HTERT RPE-1 (cell line): ENCODE measurements around the gene DOCK3.
"Not testable (repeated sequence)": the region's sequence is repeated elsewhere in the genome, so short reads cannot be mapped to it uniquely, and the experiment has no call there.

Source experiments
- in situ Hi-C: fragments of 300-500 bp; cut with MboI; formaldehyde crosslinking; loops from 4 replicates; pipeline ENCODE4 v1.14.3; 2020; ENCODE audit warnings: low sequenced_read_pairs

Gene DOCK3

DNA sequence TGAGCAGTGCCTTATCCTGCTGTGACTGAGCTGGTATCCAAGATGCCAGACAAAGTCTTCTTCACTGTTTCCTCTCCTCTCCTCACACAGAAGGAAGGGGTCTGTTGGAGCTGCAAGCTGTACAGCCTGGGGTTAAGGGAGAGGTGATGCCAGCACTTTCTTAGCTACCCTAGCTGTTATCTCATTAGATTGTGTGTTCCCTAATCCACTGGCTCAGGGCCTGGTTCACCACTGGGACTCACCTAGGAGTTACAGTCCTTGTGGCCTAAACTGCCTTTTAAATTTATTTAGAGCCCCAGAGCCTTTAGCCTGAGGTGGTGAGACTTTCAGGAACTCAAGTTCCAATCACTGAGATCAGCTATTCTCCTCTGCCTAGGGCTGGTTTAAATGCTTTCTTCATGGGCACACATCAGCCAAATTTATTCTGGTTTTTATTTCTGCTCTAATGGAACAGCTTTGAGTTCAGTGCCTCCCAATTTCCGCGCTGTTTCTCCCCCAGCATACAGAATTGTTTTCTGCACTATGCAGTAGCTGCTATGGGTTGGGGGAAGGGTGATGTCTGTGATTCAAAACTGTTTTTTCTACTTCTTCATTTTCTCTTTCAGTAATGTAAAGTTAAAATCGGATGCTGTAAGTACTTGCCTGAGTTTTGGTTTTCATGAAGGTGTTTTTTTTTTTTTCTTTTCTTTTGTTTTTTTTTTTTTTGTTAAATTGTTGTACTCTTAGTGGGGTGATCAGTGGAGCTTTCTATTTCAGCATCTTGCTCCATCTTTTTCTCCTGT lies 198.8 kb downstream of the DOCK3 start:
- in situ Hi-C loops: no loop called here

DNA sequence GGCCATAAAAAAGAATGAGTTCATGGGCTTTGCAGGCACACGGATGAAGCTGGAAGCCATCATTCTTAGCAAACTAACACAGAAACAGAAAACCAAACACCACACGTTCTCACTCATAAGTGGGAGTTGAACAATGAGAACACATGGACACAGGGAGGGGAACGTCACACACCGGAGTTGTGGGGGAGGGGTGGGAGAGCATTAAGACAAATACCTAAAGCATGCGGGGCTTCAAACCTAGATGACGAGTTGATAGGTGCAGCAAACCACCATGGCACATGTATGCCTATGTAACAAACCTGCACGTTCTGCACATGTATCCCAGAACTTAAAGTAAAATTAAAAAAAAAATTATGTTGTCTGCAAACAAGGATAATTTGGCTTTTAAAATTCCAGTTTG lies 200.1 kb downstream of the DOCK3 start:
- in situ Hi-C loops: not testable (repeated sequence)

DNA sequence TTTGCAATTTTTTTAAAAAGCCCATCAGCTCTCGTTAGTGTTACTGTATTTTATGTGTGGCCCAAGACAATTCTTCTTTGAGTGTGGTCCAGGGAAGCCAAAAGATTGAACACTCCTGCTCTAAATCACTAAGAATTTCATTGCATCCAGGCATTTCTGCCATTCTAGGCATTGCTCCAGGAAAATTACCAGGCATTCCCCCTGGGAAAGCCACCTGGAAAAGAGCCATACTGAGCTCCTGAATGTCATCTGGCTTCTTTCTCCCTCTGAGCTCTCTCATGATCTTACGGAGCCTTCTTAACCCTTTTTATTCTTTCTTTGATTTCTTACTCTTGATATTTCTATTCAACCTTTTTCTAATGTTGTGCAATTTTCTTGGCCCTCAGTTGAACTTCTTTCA lies 202.2 kb downstream of the DOCK3 start:
- in situ Hi-C loops: no loop called here

- in situ Hi-C loops: not testable (repeated sequence)
Observed at GRCh38 chr3:50882733-50883132, 208.0 kb downstream of the DOCK3 start.

DNA sequence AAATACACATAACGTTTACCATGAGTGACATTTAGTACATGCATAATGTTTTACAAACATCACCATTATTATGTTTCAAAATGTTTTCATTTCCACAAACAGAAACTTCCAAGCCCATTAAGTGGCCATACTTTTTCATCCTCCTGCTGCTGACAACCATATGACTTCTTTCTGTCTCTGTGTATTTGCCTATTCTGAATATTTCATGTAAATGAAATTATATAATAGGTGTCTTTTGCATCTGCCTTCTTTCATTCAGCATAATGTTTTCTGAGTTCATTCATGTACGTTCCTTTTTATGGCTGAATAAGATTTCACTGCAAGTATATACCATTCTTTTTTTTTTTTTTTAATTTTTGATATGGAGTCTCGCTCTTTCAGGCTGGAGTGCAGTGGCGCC lies 209.0 kb downstream of the DOCK3 start:
- in situ Hi-C loops: no loop called here

DNA sequence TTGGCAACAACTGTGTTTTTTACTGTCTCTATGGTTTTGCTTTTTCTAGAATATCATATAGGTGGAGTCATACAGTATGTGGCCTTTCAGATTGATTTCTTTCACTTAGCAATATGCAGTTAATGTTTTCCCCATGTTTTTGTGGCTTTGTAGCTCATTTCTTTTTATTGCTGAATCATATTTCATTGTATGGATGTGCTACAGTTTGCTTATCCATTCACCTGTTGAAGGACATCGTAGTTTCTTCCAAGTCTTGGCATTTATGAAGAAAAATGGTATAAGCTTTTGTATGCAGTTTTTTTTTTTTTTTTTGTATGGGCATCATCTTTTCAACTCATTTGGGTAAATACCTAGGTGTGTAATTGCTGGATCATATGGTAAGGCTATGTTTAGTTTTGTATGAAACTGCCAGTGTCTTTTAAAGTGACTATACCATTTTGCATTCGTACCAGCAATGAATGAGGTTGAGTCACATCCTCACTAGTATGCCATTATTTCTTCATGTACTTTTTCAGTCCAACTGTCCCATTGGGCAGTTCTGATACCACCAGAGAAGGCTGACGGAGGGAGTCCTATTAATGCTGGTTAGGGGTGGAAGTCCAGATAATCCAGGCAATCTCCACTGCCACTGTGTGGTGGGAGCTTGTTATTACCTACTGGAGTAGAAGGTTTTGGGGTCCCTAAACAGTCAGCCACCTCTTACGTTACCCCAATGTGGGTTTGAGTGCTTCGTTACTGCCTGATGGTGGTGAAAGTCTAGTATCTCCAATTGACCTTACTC lies 210.5 kb downstream of the DOCK3 start:
- in situ Hi-C loops: no loop called here

- in situ Hi-C loops: no loop called here
Observed at GRCh38 chr3:50890688-50891344, 216.1 kb downstream of the DOCK3 start.

DNA sequence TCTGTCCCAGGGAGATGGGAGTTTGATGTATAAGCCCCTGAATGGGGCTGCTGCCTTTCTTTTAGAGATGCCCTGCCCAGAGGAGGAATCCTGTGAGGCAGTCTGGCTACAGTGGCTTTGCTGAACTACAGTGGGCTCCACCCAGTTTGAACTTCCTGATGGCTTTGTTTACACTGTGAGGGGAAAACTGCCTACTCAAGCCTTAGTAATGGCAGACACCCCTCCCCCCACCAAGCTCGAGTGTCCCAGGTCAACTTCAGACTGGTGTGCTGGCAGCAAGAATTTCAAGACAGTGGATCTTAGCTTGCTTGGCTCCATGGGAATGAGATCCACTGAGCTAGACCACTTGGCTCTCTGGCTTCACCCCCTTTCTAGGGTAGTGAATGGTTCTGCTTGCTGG lies 226.4 kb downstream of the DOCK3 start:
- in situ Hi-C loops: not testable (repeated sequence)

DNA sequence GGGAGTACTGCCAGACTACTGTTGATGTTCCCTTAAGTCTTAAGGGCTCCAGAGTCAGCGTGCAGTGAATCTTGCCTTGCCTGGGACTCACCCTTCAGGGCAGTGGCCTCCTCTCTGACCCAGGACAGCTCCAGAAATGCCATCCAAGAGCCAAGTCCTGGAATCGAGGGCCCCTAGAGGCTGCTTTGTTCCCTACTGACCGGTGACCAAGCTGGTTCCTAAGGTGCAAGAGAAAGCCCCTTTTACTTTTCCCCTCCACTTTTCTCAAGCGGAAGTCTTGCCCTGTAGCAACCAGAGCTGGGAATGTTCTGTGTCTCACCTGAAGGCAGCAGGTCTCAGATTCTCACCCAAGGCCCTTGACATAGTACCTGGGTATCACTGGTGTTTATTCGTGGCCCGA lies 238.0 kb downstream of the DOCK3 start:
- in situ Hi-C loops: no loop called here

- in situ Hi-C loops: no loop called here
Observed at GRCh38 chr3:50913260-50913659, 238.5 kb downstream of the DOCK3 start.

GRCh38 chr3:50922071-50922470 lies 247.3 kb downstream of the DOCK3 start:
- in situ Hi-C loops: not testable (repeated sequence)

GRCh38 chr3:50923955-50924354 lies 249.2 kb downstream of the DOCK3 start:
- in situ Hi-C loops: no loop called here

GRCh38 chr3:50924638-50925037 lies 249.9 kb downstream of the DOCK3 start:
- in situ Hi-C loops: no loop called here

DNA sequence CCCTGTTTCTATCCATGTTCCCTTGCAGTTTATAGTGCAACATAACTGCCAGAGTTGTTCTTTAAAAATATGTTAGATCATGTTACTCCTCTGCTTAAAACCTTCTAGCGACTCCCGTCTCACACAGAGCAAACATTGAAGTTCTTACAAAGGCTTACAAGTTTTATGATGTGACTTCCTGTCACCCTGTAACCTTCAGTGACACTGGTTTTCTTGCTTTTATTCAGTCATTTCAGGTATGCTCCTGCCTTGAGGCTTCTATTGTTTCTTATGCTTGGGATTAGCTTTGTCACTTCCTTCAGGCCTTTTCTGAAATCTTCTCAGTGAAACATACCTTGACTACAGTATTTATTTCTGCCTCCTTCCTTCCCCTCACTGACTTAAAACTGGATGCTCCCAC lies 252.1 kb downstream of the DOCK3 start:
- in situ Hi-C loops: no loop called here

DNA sequence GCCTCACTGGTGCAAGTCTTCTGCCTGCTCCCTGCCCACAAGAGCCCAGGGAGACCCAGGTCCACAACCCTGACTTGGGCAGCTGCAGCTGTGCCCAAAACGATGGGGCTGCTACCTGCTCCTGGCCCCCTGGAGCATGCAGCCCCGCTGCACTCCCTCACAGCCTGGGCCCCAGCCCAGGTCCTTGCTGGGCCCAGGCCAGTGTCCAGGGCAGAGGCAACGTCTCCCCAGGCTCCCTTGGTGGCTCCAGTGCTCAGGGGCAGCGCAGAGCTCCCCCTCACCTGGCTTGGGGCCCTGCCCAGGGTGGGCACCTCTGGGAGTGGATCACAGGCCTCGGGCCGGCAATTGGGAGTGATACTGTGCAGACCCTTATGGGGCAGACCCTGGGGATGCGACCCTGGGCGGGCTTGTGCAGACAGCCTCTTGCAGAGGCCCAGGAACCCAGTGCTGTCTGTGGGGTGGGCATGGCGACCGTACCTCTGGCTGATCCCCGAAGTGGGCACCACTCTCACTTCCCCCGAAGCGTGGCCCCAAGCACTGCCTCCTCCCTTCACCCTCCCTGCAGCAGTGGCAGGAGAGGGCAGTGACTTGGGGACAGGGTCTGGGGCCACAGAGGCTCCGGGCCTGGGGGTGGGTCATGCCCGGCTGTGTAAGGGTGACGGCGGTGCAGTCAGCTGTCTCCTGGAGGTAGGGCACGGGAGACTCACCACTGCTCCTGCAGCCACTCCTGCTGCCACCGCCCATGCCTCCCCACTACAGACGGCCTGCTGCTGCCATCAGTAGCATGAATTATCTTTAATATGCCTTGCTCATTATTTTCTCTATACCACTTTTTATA lies 255.9 kb downstream of the DOCK3 start:
- in situ Hi-C loops: no loop called here

- in situ Hi-C loops: not testable (repeated sequence)
Observed at GRCh38 chr3:50932918-50933317, 258.2 kb downstream of the DOCK3 start.

- in situ Hi-C loops: no loop called here
Observed at GRCh38 chr3:50936389-50936788, 261.7 kb downstream of the DOCK3 start.

GRCh38 chr3:50947419-50947818 lies 272.7 kb downstream of the DOCK3 start:
- in situ Hi-C loops: no loop called here

GRCh38 chr3:50950591-50950990 lies 275.9 kb downstream of the DOCK3 start:
- in situ Hi-C loops: no loop called here

- in situ Hi-C loops: no loop called here
Observed at GRCh38 chr3:50953825-50954414, 279.2 kb downstream of the DOCK3 start.

- in situ Hi-C loops: no loop called here
Observed at GRCh38 chr3:50961386-50961785, 286.7 kb downstream of the DOCK3 start.
